SIG-M5 (cell line): Measurements from ENCODE around the gene TBCD.

Experiments
- DNase-seq: peaks from one replicate; lab custom pipeline; 2025; lab: John Stamatoyannopoulos, UW

The TBCD gene

GRCh38 chr17:82751571-82752370 is at the start of gene TBCD:
Gene TBCD (plus strand): TSS chr17:82752065. CDS start chr17:82752194, 129 bp downstream.
- peak; percentile 48 for DNase-seq

GRCh38 chr17:82702231-82702927 is 49.5 kb upstream of the TBCD start:
- no peak for DNase-seq

GRCh38 chr17:82703036-82703745 is 48.7 kb upstream of the TBCD start:
- DNase-seq, result no peak

- DNase-seq, result no peak
These were observed 47.7 kb upstream of the TBCD start for GRCh38 chr17:82703935-82704865.

- DNase-seq, result no peak
These were observed 47.0 kb upstream of the TBCD start for GRCh38 chr17:82704886-82705285.

- DNase-seq, result no peak
These were observed 46.1 kb upstream of the TBCD start for GRCh38 chr17:82705756-82706155.

- no peak for DNase-seq
These were observed 42.7 kb upstream of the TBCD start for GRCh38 chr17:82709024-82709675.

GRCh38 chr17:82709676-82710498 is 42.0 kb upstream of the TBCD start:
- DNase-seq, result no peak

GRCh38 chr17:82710499-82711232 is 41.2 kb upstream of the TBCD start:
- no peak for DNase-seq

GRCh38 chr17:82713071-82713723 is 38.7 kb upstream of the TBCD start:
- DNase-seq, result no peak

GRCh38 chr17:82716203-82717010 is 35.5 kb upstream of the TBCD start, which contains the start of gene FN3KRP:
Gene FN3KRP (plus strand): TSS chr17:82716706. CDS start chr17:82716756, 50 bp downstream.
- DNase-seq, result peak; percentile 25

GRCh38 chr17:82718986-82719685 is 32.7 kb upstream of the TBCD start:
- no peak for DNase-seq

- no peak for DNase-seq
These were observed 31.7 kb upstream of the TBCD start for GRCh38 chr17:82720204-82720603.

- DNase-seq, result no peak
These were observed 29.4 kb upstream of the TBCD start for GRCh38 chr17:82722341-82723013.

- DNase-seq, result no peak
These were observed 28.6 kb upstream of the TBCD start for GRCh38 chr17:82723169-82723807.

GRCh38 chr17:82726427-82726826 is 25.4 kb upstream of the TBCD start:
- no peak for DNase-seq
